ENCODE data around the gene SIRPB2.

SIRPB2 gene

DNA sequence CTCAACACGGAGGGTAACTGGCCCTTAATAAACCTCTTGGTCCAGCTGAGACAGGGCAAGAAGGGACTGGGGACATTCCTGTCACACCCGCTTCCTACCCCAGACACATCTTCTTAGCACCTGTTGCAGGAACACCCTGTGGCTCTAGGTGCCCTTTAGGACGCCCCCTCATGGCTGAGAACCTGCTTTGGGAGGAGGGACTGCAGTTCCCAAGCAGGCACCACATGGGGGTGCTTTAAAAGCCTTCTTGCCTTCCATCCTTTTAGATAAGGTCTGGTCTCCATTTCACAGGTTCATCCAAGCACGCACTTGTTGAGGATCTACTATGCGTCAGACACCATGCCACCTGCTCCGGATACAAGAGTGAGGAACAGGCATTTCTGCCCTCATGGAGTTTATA, 51.2 kb downstream of the SIRPB2 start:
- no peak overlapping the region for H3K4me3 ChIP-seq (ENCODE audit: insufficient read length, low read depth)
- DNase-seq (ENCODE audit: low read depth, low spot score), result peak; percentile 38
- TF ChIP-seq SUZ12 (IDR thresholded peaks at IDR 0.05; ENCODE audit: extremely low read depth, insufficient read depth, insufficient read length) (no peak), YY1 (IDR thresholded peaks at IDR 0.05; ENCODE audit: insufficient read depth, insufficient read length) (no peak), ZNF274 (IDR thresholded peaks at IDR 0.05; ENCODE audit: low read depth, low read length) (no peak)
- no peaks in the 10 kb centered on the region for H3K9me3 ChIP-seq (ENCODE audit: insufficient read depth, low read length)
- H3K9ac ChIP-seq (ENCODE audit: insufficient read length, low read depth), result no peak overlapping the region
- no peaks in the 10 kb centered on the region for H3K27me3 ChIP-seq (ENCODE audit: insufficient read depth, insufficient read length)
- no peaks in the 10 kb centered on the region for H3K4me1 ChIP-seq (ENCODE audit: insufficient read depth, insufficient read length)
- H3K36me3 ChIP-seq (ENCODE audit: insufficient read depth, insufficient read length, low read length), result peaks cover 45% of the 10 kb centered on the region

DNA sequence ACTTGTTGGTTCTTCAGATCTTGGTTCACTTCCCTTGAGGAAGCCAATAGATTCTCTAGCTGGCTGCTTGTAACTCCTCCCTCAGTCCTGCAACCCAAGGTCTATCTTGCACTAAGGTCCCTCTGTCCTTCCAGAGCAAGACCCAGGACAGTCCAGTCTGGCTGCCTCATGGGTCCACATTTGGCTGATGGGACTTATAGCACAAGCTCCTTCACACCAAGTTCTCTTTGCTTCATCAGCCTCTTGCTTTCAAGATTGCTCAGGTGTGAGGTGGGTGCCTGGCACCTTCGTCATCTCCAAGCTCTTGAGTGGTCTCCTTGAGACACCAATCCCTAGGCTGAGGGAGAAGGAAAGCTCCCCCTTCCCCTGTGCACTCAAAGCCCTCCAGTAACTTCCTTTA, 52.9 kb downstream of the SIRPB2 start:
- H3K9ac ChIP-seq (ENCODE audit: insufficient read length, low read depth), result no peak overlapping the region
- H3K4me1 ChIP-seq (ENCODE audit: insufficient read depth, insufficient read length), result no peaks in the 10 kb centered on the region
- H3K4me3 ChIP-seq (ENCODE audit: insufficient read length, low read depth), result no peak overlapping the region
- TF ChIP-seq ZNF274 (IDR thresholded peaks at IDR 0.05; ENCODE audit: low read depth, low read length), result no peak
- TF ChIP-seq YY1 (IDR thresholded peaks at IDR 0.05; ENCODE audit: insufficient read depth, insufficient read length), result no peak
- no peak for TF ChIP-seq SUZ12 (IDR thresholded peaks at IDR 0.05; ENCODE audit: extremely low read depth, insufficient read depth, insufficient read length)
- peaks cover 29% of the 10 kb centered on the region for H3K36me3 ChIP-seq (ENCODE audit: insufficient read depth, insufficient read length, low read length)
- H3K9me3 ChIP-seq (ENCODE audit: insufficient read depth, low read length), result no peaks in the 10 kb centered on the region
- DNase-seq (ENCODE audit: low read depth, low spot score), result no peak
- H3K27me3 ChIP-seq (ENCODE audit: insufficient read depth, insufficient read length), result no peaks in the 10 kb centered on the region

DNA sequence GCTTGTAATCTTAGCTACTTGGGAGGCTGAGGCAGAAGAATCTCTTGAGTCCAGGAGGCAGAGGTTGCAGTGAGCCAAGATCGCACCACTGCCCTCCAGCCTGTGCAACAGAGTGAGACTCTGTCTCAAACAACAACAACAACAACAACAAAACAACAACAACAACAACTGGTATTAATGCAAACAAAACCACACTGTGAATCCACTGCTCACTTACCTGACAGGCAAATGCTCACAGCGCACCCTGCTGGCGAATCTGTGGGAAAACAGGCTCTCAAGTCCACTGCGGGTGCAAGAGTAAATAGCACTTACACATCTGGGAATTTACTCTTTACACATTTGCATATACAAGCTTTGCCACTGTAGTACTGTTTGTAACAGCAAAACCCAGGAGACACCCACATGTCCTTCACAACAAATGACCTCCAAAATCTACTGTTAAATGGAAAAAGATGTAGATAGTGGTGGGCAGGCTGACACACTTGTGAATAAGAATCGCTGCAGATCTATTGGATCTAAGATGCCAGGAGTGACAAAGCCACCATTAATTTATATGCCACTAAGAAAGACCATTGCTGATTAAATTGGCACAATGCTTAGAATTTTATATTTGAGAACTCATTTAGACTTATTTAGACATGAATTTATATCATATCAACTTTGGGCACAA, 53.9 kb downstream of the SIRPB2 start:
- peak; percentile 63 for DNase-seq (ENCODE audit: low read depth, low spot score)

DNA sequence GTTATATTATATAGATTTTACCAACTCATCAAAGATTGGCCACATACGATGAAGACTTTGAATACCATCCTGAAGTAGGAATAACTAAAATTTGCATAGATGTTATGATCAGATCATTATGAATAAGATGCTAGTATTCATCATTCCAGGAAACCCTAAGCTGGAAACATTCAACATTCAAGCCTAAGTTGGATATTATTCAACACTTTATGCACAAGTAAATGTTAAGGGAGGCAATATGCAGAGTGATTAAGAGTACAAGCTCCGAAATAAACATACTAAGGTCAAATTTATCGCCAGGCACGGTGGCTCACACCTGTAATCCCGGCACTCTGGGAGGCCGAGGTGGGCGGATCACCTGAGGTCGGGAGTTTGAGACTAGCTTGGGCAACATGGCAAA, 55.0 kb downstream of the SIRPB2 start:
- H3K4me3 ChIP-seq (ENCODE audit: insufficient read length, low read depth), result no peak overlapping the region
- no peaks in the 10 kb centered on the region for H3K9me3 ChIP-seq (ENCODE audit: insufficient read depth, low read length)
- H3K27me3 ChIP-seq (ENCODE audit: insufficient read depth, insufficient read length), result no peaks in the 10 kb centered on the region
- no peak for DNase-seq (ENCODE audit: low read depth, low spot score)
- no peaks in the 10 kb centered on the region for H3K4me1 ChIP-seq (ENCODE audit: insufficient read depth, insufficient read length)
- H3K36me3 ChIP-seq (ENCODE audit: insufficient read depth, insufficient read length, low read length), result peaks cover 10% of the 10 kb centered on the region
- TF ChIP-seq SUZ12 (IDR thresholded peaks at IDR 0.05; ENCODE audit: extremely low read depth, insufficient read depth, insufficient read length), result no peak
- no peak for TF ChIP-seq ZNF274 (IDR thresholded peaks at IDR 0.05; ENCODE audit: low read depth, low read length)
- no peak overlapping the region for H3K9ac ChIP-seq (ENCODE audit: insufficient read length, low read depth)

More for the DNA sequence above, 53.9 kb downstream of the SIRPB2 start:
- H3K4me3 ChIP-seq (ENCODE audit: insufficient read length, low read depth), result no peak overlapping the region
- no peaks in the 10 kb centered on the region for H3K4me1 ChIP-seq (ENCODE audit: insufficient read depth, insufficient read length)
- no peak overlapping the region for H3K9ac ChIP-seq (ENCODE audit: insufficient read length, low read depth)
- H3K9me3 ChIP-seq (ENCODE audit: insufficient read depth, low read length), result no peaks in the 10 kb centered on the region
- TF ChIP-seq ZNF274 (IDR thresholded peaks at IDR 0.05; ENCODE audit: low read depth, low read length) (no peak), SUZ12 (IDR thresholded peaks at IDR 0.05; ENCODE audit: extremely low read depth, insufficient read depth, insufficient read length) (no peak), YY1 (IDR thresholded peaks at IDR 0.05; ENCODE audit: insufficient read depth, insufficient read length) (no peak)
- H3K27me3 ChIP-seq (ENCODE audit: insufficient read depth, insufficient read length), result no peaks in the 10 kb centered on the region
- peaks cover 19% of the 10 kb centered on the region for H3K36me3 ChIP-seq (ENCODE audit: insufficient read depth, insufficient read length, low read length)

DNA sequence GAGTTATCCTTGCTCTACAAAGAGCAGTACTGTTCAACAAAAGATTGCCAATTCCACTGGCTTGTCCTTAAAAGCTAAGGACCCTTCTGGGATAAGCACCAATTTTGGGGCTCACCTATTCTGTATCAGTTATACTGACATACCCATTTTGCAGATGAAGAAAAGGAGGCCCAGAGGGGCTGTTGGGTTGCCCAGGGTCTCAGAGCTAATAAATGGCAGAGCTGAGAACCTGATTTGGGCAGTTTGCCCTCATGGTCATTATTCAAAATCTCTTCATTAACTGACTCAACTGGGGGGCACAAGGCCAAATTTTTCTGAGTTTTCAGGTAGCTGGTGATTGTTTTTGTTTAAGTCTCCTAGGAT, 55.9 kb downstream of the SIRPB2 start:
- Histone ChIP-seq H3K9ac (ENCODE audit: insufficient read length, low read depth) (no peak overlapping the region), H3K9me3 (ENCODE audit: insufficient read depth, low read length) (no peaks in the 10 kb centered on the region), H3K4me3 (ENCODE audit: insufficient read length, low read depth) (no peak overlapping the region), H3K27me3 (ENCODE audit: insufficient read depth, insufficient read length) (no peaks in the 10 kb centered on the region), H3K36me3 (ENCODE audit: insufficient read depth, insufficient read length, low read length) (peaks cover 4% of the 10 kb centered on the region), H3K4me1 (ENCODE audit: insufficient read depth, insufficient read length) (no peaks in the 10 kb centered on the region)
- TF ChIP-seq ZNF274 (IDR thresholded peaks at IDR 0.05; ENCODE audit: low read depth, low read length) (no peak), SUZ12 (IDR thresholded peaks at IDR 0.05; ENCODE audit: extremely low read depth, insufficient read depth, insufficient read length) (no peak), YY1 (IDR thresholded peaks at IDR 0.05; ENCODE audit: insufficient read depth, insufficient read length) (no peak)
- no peak for DNase-seq (ENCODE audit: low read depth, low spot score)

DNA sequence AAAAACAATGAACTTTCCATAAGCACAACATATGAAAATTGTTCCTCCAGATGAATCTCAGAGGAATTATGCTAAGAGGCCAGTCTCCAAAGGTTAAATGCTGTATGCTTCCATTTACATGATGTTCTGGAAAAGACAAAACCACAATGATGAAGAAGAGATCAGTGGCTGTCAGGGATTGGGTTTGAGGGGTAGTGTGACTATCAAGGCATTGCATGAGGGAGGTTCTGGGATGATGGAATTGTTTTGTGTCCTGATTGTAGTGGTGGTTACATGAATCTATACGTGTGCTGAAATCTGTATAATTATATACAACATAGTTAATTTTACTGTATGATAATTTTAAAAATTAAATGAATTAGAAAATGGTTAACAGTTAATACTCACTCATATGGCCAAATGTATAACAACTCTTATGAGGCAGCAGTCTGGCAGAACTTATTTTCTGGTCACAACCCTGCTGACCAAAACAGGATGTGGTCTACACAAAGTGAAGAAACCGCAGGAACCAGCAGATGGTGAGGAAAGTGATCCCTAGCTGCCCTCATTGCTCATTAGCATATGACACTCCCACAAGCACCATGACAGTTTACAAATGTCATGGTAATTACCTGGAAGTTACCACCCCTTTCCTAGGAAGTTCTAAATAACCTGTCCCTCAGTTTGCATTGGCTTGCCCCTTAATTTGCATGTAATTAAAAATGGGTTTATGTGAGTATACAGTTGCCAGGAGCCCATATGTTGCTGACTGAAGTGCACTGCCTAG, 56.5 kb downstream of the SIRPB2 start:
- H3K27me3 ChIP-seq (ENCODE audit: insufficient read depth, insufficient read length), result no peaks in the 10 kb centered on the region
- no peak overlapping the region for H3K4me3 ChIP-seq (ENCODE audit: insufficient read length, low read depth)
- TF ChIP-seq YY1 (IDR thresholded peaks at IDR 0.05; ENCODE audit: insufficient read depth, insufficient read length), result no peak
- no peak for TF ChIP-seq SUZ12 (IDR thresholded peaks at IDR 0.05; ENCODE audit: extremely low read depth, insufficient read depth, insufficient read length)
- no peak for TF ChIP-seq ZNF274 (IDR thresholded peaks at IDR 0.05; ENCODE audit: low read depth, low read length)
- DNase-seq (ENCODE audit: low read depth, low spot score), result no peak
- no peaks in the 10 kb centered on the region for H3K4me1 ChIP-seq (ENCODE audit: insufficient read depth, insufficient read length)
- H3K9me3 ChIP-seq (ENCODE audit: insufficient read depth, low read length), result no peaks in the 10 kb centered on the region
- no peak overlapping the region for H3K9ac ChIP-seq (ENCODE audit: insufficient read length, low read depth)
- H3K36me3 ChIP-seq (ENCODE audit: insufficient read depth, insufficient read length, low read length), result peaks cover 4% of the 10 kb centered on the region

DNA sequence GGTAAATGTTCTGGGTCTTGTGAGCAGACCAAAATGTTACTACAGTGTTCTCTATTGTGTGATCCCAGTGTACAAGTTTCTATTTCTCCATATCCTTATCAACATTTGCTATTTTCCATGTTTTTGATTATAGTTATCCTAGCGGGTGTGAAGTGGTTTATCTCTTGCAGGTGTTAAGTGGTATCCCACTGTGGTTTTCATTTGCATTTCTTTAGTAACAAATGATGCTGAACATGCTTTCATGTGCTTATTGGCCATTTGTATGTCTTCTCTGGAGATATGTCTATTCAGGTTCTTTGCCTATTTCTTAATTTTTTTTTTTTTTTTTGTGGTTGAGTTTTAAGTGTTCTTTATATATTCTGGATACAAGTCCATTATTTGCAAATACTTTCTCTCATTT, 60.1 kb downstream of the SIRPB2 start:
- DNase-seq (ENCODE audit: low read depth, low spot score), result no peak
- TF ChIP-seq YY1 (IDR thresholded peaks at IDR 0.05; ENCODE audit: insufficient read depth, insufficient read length), result no peak
- TF ChIP-seq ZNF274 (IDR thresholded peaks at IDR 0.05; ENCODE audit: low read depth, low read length), result no peak
- no peak for TF ChIP-seq SUZ12 (IDR thresholded peaks at IDR 0.05; ENCODE audit: extremely low read depth, insufficient read depth, insufficient read length)
- H3K36me3 ChIP-seq (ENCODE audit: insufficient read depth, insufficient read length, low read length), result no peaks in the 10 kb centered on the region
- no peaks in the 10 kb centered on the region for H3K27me3 ChIP-seq (ENCODE audit: insufficient read depth, insufficient read length)
- H3K9me3 ChIP-seq (ENCODE audit: insufficient read depth, low read length), result no peaks in the 10 kb centered on the region
- H3K4me1 ChIP-seq (ENCODE audit: insufficient read depth, insufficient read length), result no peaks in the 10 kb centered on the region
- no peak overlapping the region for H3K9ac ChIP-seq (ENCODE audit: insufficient read length, low read depth)
- no peak overlapping the region for H3K4me3 ChIP-seq (ENCODE audit: insufficient read length, low read depth)

Data from NT2/D1 (cell line).